ENCODE measurements around the gene COMTD1.
"Not testable (repeated sequence)": the region's sequence is repeated elsewhere in the genome, so short reads cannot be mapped to it uniquely, and the experiment has no call there.

Gene COMTD1

DNA sequence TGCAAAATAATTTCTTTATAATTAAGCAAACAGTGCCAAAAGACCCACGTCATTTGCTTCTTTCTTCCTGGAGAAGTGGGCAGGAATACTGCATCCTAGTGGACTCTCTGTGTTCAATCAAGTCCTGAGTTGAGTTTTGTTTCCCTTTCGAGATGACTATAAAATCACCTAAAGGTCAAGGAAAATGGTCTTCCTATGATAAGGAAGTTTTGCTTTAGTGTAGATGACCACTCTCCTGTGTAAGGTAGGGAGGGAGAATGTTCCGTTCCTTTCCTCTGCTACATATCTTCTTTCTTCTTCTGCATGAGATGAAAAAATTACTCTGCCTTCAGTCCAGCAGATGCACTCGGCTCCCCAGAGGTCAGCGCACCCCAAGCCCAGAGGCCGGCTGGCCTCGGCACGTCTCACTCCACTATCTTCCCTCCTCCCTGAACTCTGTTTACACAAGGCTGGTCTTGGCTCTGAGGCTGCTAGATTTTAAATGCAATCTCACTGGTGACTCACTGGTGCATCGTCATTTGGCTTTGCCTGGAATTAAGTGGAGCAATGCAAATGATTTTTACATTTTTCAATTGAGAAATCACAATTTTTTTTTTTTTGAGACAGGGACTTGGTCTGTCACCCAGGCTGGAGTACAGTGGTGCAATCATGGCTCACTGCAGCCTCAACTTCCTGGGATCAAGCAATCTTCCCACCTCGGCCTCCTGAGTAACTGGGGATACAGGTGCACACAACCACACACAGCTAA lies 43.8 kb downstream of the COMTD1 start (continued):
- TF ChIP-seq ZNF629 (tag by site-specific recombination; IDR thresholded peaks at IDR 0.05) (peak; percentile 48; the same call in 1 of the 2 replicates), ZNF174 (tag by site-specific recombination; IDR thresholded peaks at IDR 0.05) (no peak), BCL11A (tag by site-specific recombination; IDR thresholded peaks at IDR 0.05; ENCODE audit: low read depth) (peak; percentile 71; the same call in 1 of the 2 replicates), SP2 (tag by site-specific recombination; IDR thresholded peaks at IDR 0.05) (no peak), ZBTB17 (tag by site-specific recombination; IDR thresholded peaks at IDR 0.05) (peak; percentile 48; the same call in 1 of the 2 replicates), ZNF785 (tag by site-specific recombination; IDR thresholded peaks at IDR 0.05) (no peak), HOXD13 (CRISPR knock-in tag; IDR thresholded peaks at IDR 0.05; ENCODE audit: borderline replicate concordance) (no peak)

DNA sequence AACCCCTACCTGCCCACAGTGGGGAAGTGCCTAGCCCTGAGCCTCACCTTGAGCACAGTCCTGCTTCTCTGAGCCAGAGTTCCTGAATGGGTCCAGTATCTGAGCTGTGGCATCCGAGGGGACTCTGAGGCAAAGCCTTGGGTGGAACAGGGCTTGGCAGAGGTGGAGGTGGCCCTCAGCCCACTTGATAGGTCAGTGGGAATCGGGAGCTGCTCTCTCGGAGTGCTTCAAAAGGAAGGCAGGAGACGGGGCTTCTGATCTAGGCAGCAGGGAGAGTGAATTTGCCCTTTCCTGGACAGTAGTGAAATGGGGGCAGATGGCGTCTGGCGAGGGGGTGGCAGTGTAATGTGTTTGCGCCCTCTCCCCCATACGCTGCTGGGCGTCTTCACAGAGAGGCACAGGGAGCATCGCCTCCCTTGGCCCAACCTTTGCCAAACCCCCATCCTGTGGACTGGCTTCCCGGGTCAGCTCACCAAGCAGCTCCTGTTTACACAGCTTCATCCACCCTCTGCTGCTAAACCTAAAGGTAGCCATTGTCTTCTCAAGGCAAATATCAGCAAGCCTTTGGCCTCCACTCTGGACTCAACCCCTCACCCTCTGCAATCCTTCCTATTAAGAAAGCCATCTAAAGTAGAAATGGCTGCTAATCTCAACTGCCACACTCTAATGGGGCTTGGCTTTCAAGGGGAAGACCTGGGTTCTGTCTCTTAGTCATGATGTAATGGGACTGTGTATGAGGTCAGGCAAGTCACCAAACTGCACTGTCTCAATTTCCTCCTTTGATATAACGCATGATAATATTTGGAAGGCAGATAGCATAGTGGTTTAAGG lies 46.3 kb downstream of the COMTD1 start:
- Histone ChIP-seq H3K36me3 (ENCODE audit: control insufficient read depth in 2 of 2, insufficient read depth in 1 of 2, low read length in 2 of 2) (no peaks in the 10 kb centered on the region), H3K9me3 (ENCODE audit: control insufficient read depth, insufficient read depth, low read depth, low read length) (no peaks in the 10 kb centered on the region), H3K4me1 (ENCODE audit: control insufficient read depth, insufficient read depth, low read length) (no peaks in the 10 kb centered on the region), H3K27ac (ENCODE audit: extremely low read depth, low read depth, low read length) (no peak overlapping the region), H3K4me3 (ENCODE audit: low read depth, low read length) (no peak overlapping the region)
- TF ChIP-seq ZNF629 (tag by site-specific recombination; IDR thresholded peaks at IDR 0.05), result 0 out of 2 replicates have a peak, but pooled peaks have one; percentile 23
- TF ChIP-seq SCRT1 (tag by site-specific recombination; IDR thresholded peaks at IDR 0.05; ENCODE audit: borderline replicate concordance), result no peak
- ChIA-PET POLR2A (no interaction called here), CTCF (interaction anchor here (0.6 to 1.4 kb wide), 5 partner anchors 8 to 424 kb away, joined by 3 to 15 read pairs (median 4); partner anchors contain the start of gene COMTD1)

DNA sequence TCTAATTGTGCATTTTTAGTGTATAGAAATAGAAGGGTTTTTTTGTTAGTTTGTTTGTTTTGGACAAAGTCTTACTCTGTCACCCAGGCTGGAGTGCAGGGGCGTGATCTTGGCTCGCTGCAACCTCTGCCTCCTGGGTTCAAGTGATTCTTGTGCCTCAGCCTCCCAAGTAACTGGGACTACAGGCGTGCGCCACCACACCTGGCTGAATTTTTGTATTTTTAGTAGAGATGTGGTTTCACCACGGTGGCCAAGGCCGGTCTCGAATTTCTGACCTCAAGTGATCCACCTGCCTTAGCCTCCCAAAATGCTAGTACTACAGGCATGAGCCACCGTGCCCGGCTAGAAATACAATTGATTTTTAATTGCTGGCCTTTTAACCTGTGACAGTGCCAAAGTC lies 47.2 kb downstream of the COMTD1 start:
- H3K36me3 ChIP-seq (ENCODE audit: control insufficient read depth in 2 of 2, insufficient read depth in 1 of 2, low read length in 2 of 2); H3K4me1 ChIP-seq (ENCODE audit: control insufficient read depth, insufficient read depth, low read length); H3K9me3 ChIP-seq (ENCODE audit: control insufficient read depth, insufficient read depth, low read depth, low read length); H3K4me3 ChIP-seq (ENCODE audit: low read depth, low read length); H3K27ac ChIP-seq (ENCODE audit: extremely low read depth, low read depth, low read length): not testable (repeated sequence)
- ChIA-PET POLR2A (interaction anchor here (1.0 to 1.4 kb wide), 4 partner anchors 23 to 46 kb away, joined by 3 to 11 read pairs (median 7); partner anchors contain the start of gene VDAC2), CTCF (interaction anchor here (0.6 to 3.0 kb wide), 11 partner anchors 9 to 53 kb away, joined by 3 to 47 read pairs (median 6); partner anchors contain the start of genes COMTD1 and VDAC2)

DNA sequence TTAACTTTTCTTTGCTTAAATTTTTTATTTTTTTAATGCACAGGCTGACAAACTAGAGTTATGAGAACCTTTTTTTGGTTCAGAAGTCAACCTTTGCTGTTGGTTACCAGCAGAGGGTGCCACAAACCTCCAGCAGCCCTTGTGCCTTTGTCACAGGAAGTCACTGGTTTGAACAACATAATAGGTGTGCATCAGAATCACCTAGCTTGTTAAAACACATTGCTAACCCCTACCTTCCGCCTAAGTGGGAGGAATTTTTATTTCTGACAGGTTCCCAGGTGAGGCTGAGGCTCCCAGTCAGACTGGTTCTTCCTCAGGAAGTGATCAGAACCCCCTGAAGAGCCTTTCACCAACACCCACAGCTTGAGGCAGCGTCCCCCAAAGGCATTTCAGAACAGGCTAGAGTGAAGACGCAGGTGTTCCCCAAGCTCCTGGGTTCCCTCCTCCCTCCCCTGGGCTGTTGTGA lies 47.8 kb downstream of the COMTD1 start:
- TF ChIP-seq ZNF2 (tag by site-specific recombination; IDR thresholded peaks at IDR 0.05) (peak; percentile 82), ZBTB17 (tag by site-specific recombination; IDR thresholded peaks at IDR 0.05) (0 out of 2 replicates have a peak, but pooled peaks have one; percentile 14), TCF7L2 (IDR thresholded peaks at IDR 0.05; ENCODE audit: borderline replicate concordance, low read depth, low read length) (no peak), ZNF654 (tag by site-specific recombination; IDR thresholded peaks at IDR 0.05; ENCODE audit: low read depth) (peak; percentile 75), ZSCAN30 (tag by site-specific recombination; IDR thresholded peaks at IDR 0.05) (peak; percentile 55; the same call in 1 of the 2 replicates)
- TF ChIP-seq, protein P1, sequence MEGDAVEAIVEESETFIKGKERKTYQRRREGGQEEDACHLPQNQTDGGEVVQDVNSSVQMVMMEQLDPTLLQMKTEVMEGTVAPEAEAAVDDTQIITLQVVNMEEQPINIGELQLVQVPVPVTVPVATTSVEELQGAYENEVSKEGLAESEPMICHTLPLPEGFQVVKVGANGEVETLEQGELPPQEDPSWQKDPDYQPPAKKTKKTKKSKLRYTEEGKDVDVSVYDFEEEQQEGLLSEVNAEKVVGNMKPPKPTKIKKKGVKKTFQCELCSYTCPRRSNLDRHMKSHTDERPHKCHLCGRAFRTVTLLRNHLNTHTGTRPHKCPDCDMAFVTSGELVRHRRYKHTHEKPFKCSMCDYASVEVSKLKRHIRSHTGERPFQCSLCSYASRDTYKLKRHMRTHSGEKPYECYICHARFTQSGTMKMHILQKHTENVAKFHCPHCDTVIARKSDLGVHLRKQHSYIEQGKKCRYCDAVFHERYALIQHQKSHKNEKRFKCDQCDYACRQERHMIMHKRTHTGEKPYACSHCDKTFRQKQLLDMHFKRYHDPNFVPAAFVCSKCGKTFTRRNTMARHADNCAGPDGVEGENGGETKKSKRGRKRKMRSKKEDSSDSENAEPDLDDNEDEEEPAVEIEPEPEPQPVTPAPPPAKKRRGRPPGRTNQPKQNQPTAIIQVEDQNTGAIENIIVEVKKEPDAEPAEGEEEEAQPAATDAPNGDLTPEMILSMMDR (tag by site-specific recombination; IDR thresholded peaks at IDR 0.05), result peak; percentile 52; the same call in 1 of the 2 replicates
- CTCF ChIA-PET, result interaction anchor here (0.6 to 3.0 kb wide), 12 partner anchors 9 to 54 kb away, joined by 3 to 47 read pairs (median 6); partner anchors contain the start of genes COMTD1 and VDAC2
- H3K36me3 ChIP-seq (ENCODE audit: control insufficient read depth in 2 of 2, insufficient read depth in 1 of 2, low read length in 2 of 2), result no peaks in the 10 kb centered on the region
- no peak overlapping the region for H3K4me3 ChIP-seq (ENCODE audit: low read depth, low read length)
- no peak overlapping the region for H3K27ac ChIP-seq (ENCODE audit: extremely low read depth, low read depth, low read length)
- POLR2A ChIA-PET, result interaction anchor here (0.6 to 1.4 kb wide), 6 partner anchors 23 to 76 kb away, joined by 3 to 11 read pairs (median 6); partner anchors contain the start of genes SAMD8 and VDAC2
- H3K9me3 ChIP-seq (ENCODE audit: control insufficient read depth, insufficient read depth, low read depth, low read length), result no peaks in the 10 kb centered on the region
- H3K4me1 ChIP-seq (ENCODE audit: control insufficient read depth, insufficient read depth, low read length), result no peaks in the 10 kb centered on the region

Measured in HEK293 (cell line).